Esophagus (tissue), 2 donors: ENCODE measurements around the gene POU2F1. TPM values are rescaled to one million over a fixed set of nuclear protein-coding genes. Genes with fewer than 3 reads are reported as not detected.
"Not testable (repeated sequence)": the region's sequence is repeated elsewhere in the genome, so short reads cannot be mapped to it uniquely, and the experiment has no call there.

ENCODE experiments used
- H3K27ac ChIP-seq, 2 donors: one replicate each; pipeline ENCODE4 v1.5.1; 2013; ENCODE audit warnings: low read depth in 2 of 2, mild to moderate bottlenecking in 2 of 2, inconsistent platforms in 1 of 2, low read length in 1 of 2, moderate library complexity in 1 of 2
- H3K27me3 ChIP-seq, 2 donors: one replicate each; pipeline ENCODE4 v1.6.1; 2013; ENCODE audit warnings: low read length in 2 of 2, control low read depth in 1 of 2, mild to moderate bottlenecking in 1 of 2; ENCODE audit not compliant: insufficient read depth in 2 of 2, control insufficient read depth in 1 of 2
- H3K36me3 ChIP-seq, 2 donors: one replicate each; pipeline ENCODE4 v1.6.1; 2013; ENCODE audit warnings: low read length in 1 of 2; ENCODE audit not compliant: control insufficient read depth in 2 of 2, insufficient read depth in 2 of 2
- H3K4me1 ChIP-seq, 2 donors: one replicate each; pipeline ENCODE4 v1.6.1; 2013; ENCODE audit warnings: low read length in 1 of 2; ENCODE audit not compliant: control insufficient read depth in 2 of 2, insufficient read depth in 2 of 2
- H3K4me3 ChIP-seq, 2 donors: one replicate each; pipeline ENCODE4 v1.5.1; 2013; ENCODE audit warnings: low read length in 2 of 2, mild to moderate bottlenecking in 2 of 2, low read depth in 1 of 2, moderate library complexity in 1 of 2
- H3K9me3 ChIP-seq, 2 donors: one replicate each; pipeline ENCODE4 v1.6.1; 2013; ENCODE audit warnings: mild to moderate bottlenecking in 2 of 2, low read depth in 1 of 2, low read length in 1 of 2, moderate library complexity in 1 of 2; ENCODE audit not compliant: control insufficient read depth in 2 of 2, insufficient read depth in 1 of 2
- WGBS, 2 donors: extraction: QIAGEN DNeasy Blood & Tissue Kit; methylation state at CpG; one replicate each; pipeline ENCODE4 v1.1.7; 2013; 5-methylcytosine and 5-hydroxymethylcytosine counted together
- polyA plus RNA-seq, 2 donors: library from polyadenylated mRNA; stranded (reverse); fragments of 200-250 nt; gene quantifications; one replicate each; pipeline ENCODE4 v1.2.3, GENCODE V29; 2013
- donor health status: healthy with polysubstance abuse.
- donor health status: Bipolar disorder and iron deficiency.

Gene POU2F1
- polyA plus RNA-seq, 2 donors = 1.3 to 1.5 TPM

GRCh38 chr1:167200749-167201148 is 19.9 kb upstream of the POU2F1 start:
- WGBS, 2 donors = 92 to 98% methylated on average over 3 of the region's 3 CpGs
- Histone ChIP-seq H3K27ac (no peak overlapping the region), H3K36me3 (no peaks in the 10 kb centered on the region)

GRCh38 chr1:167202049-167202448 is 18.6 kb upstream of the POU2F1 start:
- Histone ChIP-seq H3K27me3 (no peaks in the 10 kb centered on the region), H3K27ac (no peak overlapping the region), H3K4me3 (no peak overlapping the region), H3K9me3 (no peaks in the 10 kb centered on the region), H3K4me1 (no peaks in the 10 kb centered on the region), H3K36me3 (no peaks in the 10 kb centered on the region)
- 81 to 84% methylated on average over 3 of the region's 3 CpGs for WGBS, 2 donors

More at GRCh38 chr1:167200749-167201148, 19.9 kb upstream of the POU2F1 start:
- Histone ChIP-seq H3K4me3 (no peak overlapping the region), H3K4me1 (no peaks in the 10 kb centered on the region), H3K9me3 (no peaks in the 10 kb centered on the region), H3K27me3 (no peaks in the 10 kb centered on the region)

GRCh38 chr1:167205306-167206050 is 15.2 kb upstream of the POU2F1 start:
- 87 to 91% methylated on average over 6 of the region's 6 CpGs for WGBS, 2 donors
- not testable (repeated sequence) for H3K4me1 ChIP-seq, H3K36me3 ChIP-seq, H3K27me3 ChIP-seq, H3K4me3 ChIP-seq, H3K9me3 ChIP-seq, H3K27ac ChIP-seq

GRCh38 chr1:167206166-167206835 is 14.4 kb upstream of the POU2F1 start:
- 89% methylated on average over 3 of the region's 3 CpGs for WGBS, 2 donors
- no peaks in the 10 kb centered on the region for H3K4me1 ChIP-seq

GRCh38 chr1:167207940-167208623 is 12.6 kb upstream of the POU2F1 start:
- Histone ChIP-seq H3K9me3 (no peaks in the 10 kb centered on the region), H3K36me3 (no peaks in the 10 kb centered on the region), H3K27me3 (no peaks in the 10 kb centered on the region), H3K27ac (no peak overlapping the region), H3K4me3 (no peak overlapping the region), H3K4me1 (no peaks in the 10 kb centered on the region)
- 52 to 57% methylated on average over 6 of the region's 6 CpGs for WGBS, 2 donors

More at GRCh38 chr1:167206166-167206835, 14.4 kb upstream of the POU2F1 start:
- Histone ChIP-seq H3K27ac (no peak overlapping the region), H3K36me3 (no peaks in the 10 kb centered on the region), H3K4me3 (no peak overlapping the region), H3K9me3 (no peaks in the 10 kb centered on the region), H3K27me3 (no peaks in the 10 kb centered on the region)

GRCh38 chr1:167208624-167208976 is 12.1 kb upstream of the POU2F1 start:
- WGBS, 2 donors = 34 to 53% methylated on average over 1 of the region's 1 CpG
- H3K27me3 ChIP-seq = no peaks in the 10 kb centered on the region
- H3K27ac ChIP-seq = no peak overlapping the region
- H3K4me1 ChIP-seq = no peaks in the 10 kb centered on the region
- H3K36me3 ChIP-seq = no peaks in the 10 kb centered on the region
- no peaks in the 10 kb centered on the region for H3K9me3 ChIP-seq
- no peak overlapping the region for H3K4me3 ChIP-seq

- WGBS, 2 donors = 76 to 85% methylated on average over 1 of the region's 1 CpG
Measured at GRCh38 chr1:167209044-167209443, 11.6 kb upstream of the POU2F1 start.

GRCh38 chr1:167210966-167211674 is 9.6 kb upstream of the POU2F1 start:
- H3K4me3 ChIP-seq = no peak overlapping the region
- H3K4me1 ChIP-seq = no peaks in the 10 kb centered on the region
- no peaks in the 10 kb centered on the region for H3K9me3 ChIP-seq
- H3K27me3 ChIP-seq = no peaks in the 10 kb centered on the region
- H3K36me3 ChIP-seq = no peaks in the 10 kb centered on the region
- WGBS, 2 donors = 93% methylated on average over 15 of the region's 15 CpGs
- H3K27ac ChIP-seq = no peak overlapping the region

More at GRCh38 chr1:167209044-167209443, 11.6 kb upstream of the POU2F1 start:
- Histone ChIP-seq H3K4me3 (no peak overlapping the region), H3K36me3 (no peaks in the 10 kb centered on the region), H3K4me1 (no peaks in the 10 kb centered on the region), H3K27me3 (no peaks in the 10 kb centered on the region), H3K9me3 (no peaks in the 10 kb centered on the region), H3K27ac (no peak overlapping the region)

GRCh38 chr1:167212025-167212424 is 8.7 kb upstream of the POU2F1 start:
- H3K36me3 ChIP-seq = no peaks in the 10 kb centered on the region
- H3K27ac ChIP-seq = no peak overlapping the region
- no peaks in the 10 kb centered on the region for H3K4me1 ChIP-seq
- no peaks in the 10 kb centered on the region for H3K27me3 ChIP-seq
- H3K4me3 ChIP-seq = no peak overlapping the region
- H3K9me3 ChIP-seq = no peaks in the 10 kb centered on the region
